NCI-H1694 treated with DMSO at 0.1 percent for 48 hours (cell line): ENCODE measurements around the gene ARHGEF33.

Experiments
- DNase-seq: peaks from one replicate; lab custom pipeline; 2025; lab: John Stamatoyannopoulos, UW

ARHGEF33 gene

DNA sequence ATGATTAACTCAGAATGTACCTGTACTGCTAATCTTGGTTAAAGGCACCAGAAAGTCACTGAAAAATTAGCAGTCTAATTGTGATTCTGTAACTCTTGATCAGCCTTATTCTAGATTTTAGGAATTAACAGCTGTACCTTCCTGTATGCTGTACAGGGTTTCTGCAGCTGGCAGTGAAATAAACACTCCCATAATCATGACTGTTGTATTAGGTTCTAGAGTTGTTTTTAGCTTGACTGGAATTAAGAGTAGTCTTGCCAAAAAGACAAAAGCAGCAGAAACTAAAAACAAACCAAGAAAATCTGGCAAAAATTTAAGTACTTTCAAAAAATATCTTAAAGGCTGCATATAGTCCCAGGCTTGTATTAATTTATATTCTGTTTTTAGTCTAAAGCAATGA, 127.7 kb downstream of the ARHGEF33 start:
- DNase-seq, result no peak

DNA sequence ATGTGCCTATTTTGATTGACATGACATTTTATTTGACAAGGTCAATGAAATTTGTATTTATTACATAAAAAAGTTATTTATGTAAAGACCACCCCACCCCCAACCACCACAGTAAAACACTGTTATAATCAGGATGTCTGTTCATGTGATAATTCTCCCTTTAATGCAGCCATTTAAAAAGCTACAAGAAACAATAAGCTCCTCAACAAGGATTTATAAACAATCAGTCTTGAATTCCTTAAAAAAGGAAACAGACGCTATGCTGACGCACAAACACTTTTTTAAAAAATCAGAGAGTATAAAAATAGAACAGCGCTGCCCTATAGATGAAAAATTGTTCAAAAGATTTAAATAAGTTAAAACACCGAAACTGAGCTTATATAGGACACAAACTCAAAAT, 129.0 kb downstream of the ARHGEF33 start:
- no peak for DNase-seq

DNA sequence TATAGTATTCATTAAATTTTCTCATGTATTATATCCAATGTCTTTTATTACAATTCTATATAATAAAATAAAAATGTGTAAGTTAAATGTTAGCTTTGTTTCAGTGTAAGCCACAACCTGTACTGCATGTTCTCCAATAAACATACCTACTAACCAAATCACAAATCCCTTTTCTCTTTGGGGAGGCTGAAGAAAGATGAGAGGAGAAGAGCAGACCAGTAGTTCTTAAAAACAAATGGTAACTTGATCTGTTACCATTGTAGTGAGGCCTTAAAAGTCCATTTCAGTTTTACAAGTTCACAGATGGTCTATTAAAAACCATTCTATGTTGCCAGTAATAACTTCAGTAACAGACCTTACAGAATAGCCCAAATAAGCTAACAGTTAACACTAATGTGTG, 130.7 kb downstream of the ARHGEF33 start:
- no peak for DNase-seq

DNA sequence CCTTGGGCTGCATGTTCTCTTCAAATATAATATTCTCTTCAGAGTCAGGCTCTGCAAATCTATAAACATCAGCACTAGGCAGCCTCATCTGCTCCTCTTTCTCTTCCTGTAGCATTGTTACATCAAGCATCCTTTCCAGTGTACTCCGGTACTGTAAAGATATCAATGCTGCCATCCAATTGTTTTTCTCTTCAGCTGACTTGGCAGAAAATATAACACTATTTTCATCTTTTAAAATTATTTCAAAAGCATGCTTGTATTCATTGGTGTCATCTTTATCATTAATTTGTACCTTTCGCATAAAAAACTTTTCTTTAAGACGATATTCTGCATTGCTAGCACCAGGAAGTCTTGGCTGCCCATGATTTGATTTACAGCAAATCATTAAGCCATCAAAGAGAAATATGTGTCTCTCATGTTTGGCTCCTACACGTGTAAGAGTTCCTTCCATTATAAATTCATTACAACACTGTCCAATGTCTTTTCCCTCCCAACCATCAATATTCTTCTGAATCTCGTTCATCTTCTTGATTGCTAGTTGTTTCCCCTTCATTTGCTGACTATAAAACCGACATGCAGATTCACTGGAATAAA, 133.1 kb downstream of the ARHGEF33 start:
- DNase-seq, result no peak

DNA sequence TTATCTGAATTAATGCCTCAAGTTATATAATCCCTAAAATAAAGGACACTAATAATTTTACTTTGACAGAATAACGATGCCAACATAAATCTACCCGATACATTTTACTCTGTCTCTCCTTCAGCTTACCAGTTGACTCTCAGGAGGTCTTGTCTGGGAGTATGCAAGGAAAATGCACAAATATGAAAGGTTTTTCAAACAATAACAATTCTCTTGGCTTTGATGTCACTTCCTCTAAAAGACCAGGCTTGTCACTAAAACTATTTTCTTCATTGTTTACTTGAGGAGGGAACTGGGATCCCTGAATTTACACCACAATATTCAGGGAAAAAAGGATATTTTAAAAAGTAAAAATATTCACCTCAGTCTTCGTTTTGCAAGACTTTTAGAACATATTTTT, 134.0 kb downstream of the ARHGEF33 start:
- DNase-seq, result no peak

DNA sequence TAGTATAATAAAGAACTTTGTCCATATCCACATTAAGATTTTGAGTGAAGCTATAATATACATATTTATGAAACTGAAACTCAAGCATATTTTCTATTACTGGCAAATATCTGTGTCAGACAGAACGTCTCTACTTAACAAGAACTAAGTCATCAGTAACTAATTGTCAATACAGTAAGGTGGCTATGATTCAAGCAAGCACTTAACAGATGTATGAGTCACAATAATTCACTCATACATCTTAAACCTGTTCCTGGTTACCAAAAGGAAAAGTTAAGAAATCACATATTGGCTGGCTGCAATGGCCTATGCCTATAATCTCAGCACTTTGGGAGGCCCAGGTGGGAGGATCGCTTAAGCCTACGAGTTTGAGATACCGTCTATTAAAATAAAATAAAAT, 135.2 kb downstream of the ARHGEF33 start:
- no peak for DNase-seq
